K562 (cell line): Measurements from ENCODE around the gene AWAT1. TPM values are rescaled to one million over a fixed set of nuclear protein-coding genes. Genes with fewer than 3 reads are reported as not detected.

Experiments used
- ATAC-seq: fragments of 200-7000 bp; cut with Tn5 transposase; 3 replicates; pipeline ENCODE4 v1.9.1; 2020; ENCODE audit warnings: moderate library complexity
- BruUV-seq: library from RNA; stranded (reverse); fragments of 400-500 nt; replicated peaks from 2 replicates; lab custom pipeline; 2021; lab: Mats Ljungman, UMichigan
- CTCF ChIA-PET: fragments of 300-600 bp; formaldehyde crosslinking; extraction: SDS; loops from one replicate; lab custom pipeline; 2021; ENCODE audit warnings: low intra/inter-chr PET ratio; lab: Yijun Ruan, JAX
- POLR2A ChIA-PET: fragments of 300-600, 350-650 bp; sonication (Branson Sonifier 250); formaldehyde crosslinking; extraction: SDS; loops from one replicate; lab custom pipeline; 2021; ENCODE audit warnings: antibody characterized with exemption, inconsistent platforms; lab: Yijun Ruan, JAX
- DNase-seq, 4 experiments: peaks; one replicate each; pipeline versions ENCODE4 v3.0.0 to v3.0.0-alpha.2; 2011 to 2018; ENCODE audit warnings: low spot score in 3 of 4, mixed read lengths in 3 of 4; ENCODE audit errors: extremely low read depth in 1 of 4
- FAIRE-seq: peaks from 2 replicates; lab custom pipeline; 2011; peaks lifted over from hg19 to GRCh38; lab: Jason Lieb, UNC
- H2AFZ ChIP-seq: 2 replicates; pipeline ENCODE4 v1.6.0; 2011; ENCODE audit warnings: low read depth, low read length, control low read depth, inconsistent platforms
- H3K27ac ChIP-seq: fragments of 200-600 bp; 3 replicates; pipeline ENCODE4 v1.8.0; 2011; ENCODE audit warnings: low read depth, mild to moderate bottlenecking, control low read depth, inconsistent platforms, low read length, moderate library complexity, mixed read lengths; ENCODE audit errors: extremely low read depth
- H3K27me3 ChIP-seq, 2 experiments: fragments of 300-600 bp in 1 of 2; 2 replicates in 1 of 2; 3 replicates in 1 of 2; pipeline versions ENCODE4 v1.6.0 to v1.8.0; 2011; ENCODE audit warnings: inconsistent platforms in 2 of 2, low read length in 2 of 2, mild to moderate bottlenecking in 1 of 2, mixed read lengths in 1 of 2, moderate library complexity in 1 of 2; ENCODE audit not compliant: control insufficient read depth in 2 of 2, insufficient read depth in 2 of 2
- H3K36me3 ChIP-seq: fragments of 300-600 bp; 3 replicates; pipeline ENCODE4 v1.8.0; 2011; ENCODE audit warnings: mild to moderate bottlenecking, low read length, inconsistent platforms; ENCODE audit not compliant: control insufficient read depth, insufficient read depth
- H3K4me1 ChIP-seq, 2 experiments: fragments of 200-600 bp in 1 of 2; replicated peaks in 1 of 2; 2 replicates in 1 of 2; 3 replicates in 1 of 2; pipeline versions ENCODE4 v1.5.1 to v1.8.0; 2011; ENCODE audit warnings: inconsistent platforms in 2 of 2, low read length in 2 of 2, mild to moderate bottlenecking in 1 of 2, mixed read lengths in 1 of 2, moderate library complexity in 1 of 2; ENCODE audit not compliant: control insufficient read depth in 2 of 2, insufficient read depth in 2 of 2
- H3K4me2 ChIP-seq: 2 replicates; pipeline ENCODE4 v1.6.1; 2011; ENCODE audit warnings: low read length, control low read depth, inconsistent platforms, mixed read lengths; ENCODE audit not compliant: insufficient read depth
- H3K4me3 ChIP-seq: fragments of 200-600 bp; sonication (generic), shearing (Covaris generic); 2 replicates; pipeline ENCODE4 v1.5.1; 2016; ENCODE audit warnings: control low read depth, inconsistent platforms
- H3K79me2 ChIP-seq: fragments of 200-600 bp; 3 replicates; pipeline ENCODE4 v1.8.0; 2011; ENCODE audit warnings: low read length, inconsistent platforms; ENCODE audit not compliant: control insufficient read depth, insufficient read depth
- H3K9ac ChIP-seq, 2 experiments: 2 replicates each; pipeline versions ENCODE4 v1.6.0 to v1.6.1; 2011; ENCODE audit warnings: low read depth in 2 of 2, low read length in 2 of 2, control low read depth in 1 of 2, inconsistent platforms in 1 of 2, mild to moderate bottlenecking in 1 of 2, mixed read lengths in 1 of 2; ENCODE audit not compliant: insufficient read depth in 1 of 2
- H3K9me1 ChIP-seq: one replicate; pipeline ENCODE4 v1.6.0; 2011; ENCODE audit warnings: inconsistent platforms, mild to moderate bottlenecking, low read length, moderate library complexity; ENCODE audit not compliant: control insufficient read depth, insufficient read depth
- H3K9me3 ChIP-seq: replicated peaks from 2 replicates; pipeline ENCODE4 v1.5.1; 2011; ENCODE audit warnings: low read depth, low read length, inconsistent platforms; ENCODE audit not compliant: control insufficient read depth, insufficient read depth
- H4K20me1 ChIP-seq: replicated peaks from 2 replicates; pipeline ENCODE4 v1.6.1; 2011; ENCODE audit warnings: low read length, inconsistent platforms, mixed read lengths; ENCODE audit not compliant: control insufficient read depth, insufficient read depth
- CEBPB ChIP-seq: fragments of 450-650 bp; IDR thresholded peaks from 2 replicates; pipeline ENCODE4 v1.6.1; 2016; ENCODE audit warnings: missing genetic modification characterization, missing compliant biosample characterization
- EGR1 ChIP-seq: fragments of 450-650 bp; conservative IDR thresholded peaks from 2 replicates; pipeline ENCODE4 v1.6.1; 2017; ENCODE audit warnings: mild to moderate bottlenecking
- GTF2E2 ChIP-seq: fragments of 200-800 bp; sonication (Bioruptor generic); IDR thresholded peaks from 2 replicates; pipeline ENCODE4 v1.6.1; 2016; ENCODE audit warnings: missing genetic modification characterization, missing compliant biosample characterization
- LCOR ChIP-seq: sonication (generic); formaldehyde crosslinking; IDR thresholded peaks from 2 replicates; pipeline ENCODE4 v1.8.0; 2022; ENCODE audit warnings: mild to moderate bottlenecking, missing genetic modification reagents
- MTA2 ChIP-seq: fragments of 450-650 bp; IDR thresholded peaks from 2 replicates; pipeline ENCODE4 v1.6.1; 2016; ENCODE audit warnings: low read depth
- NR1H2 ChIP-seq: sonication (generic); formaldehyde crosslinking; IDR thresholded peaks from 2 replicates; pipeline ENCODE4 v1.4.0; 2020; ENCODE audit warnings: mild to moderate bottlenecking, missing genetic modification reagents
- PCBP2 ChIP-seq: fragments of 200-400 bp; formaldehyde crosslinking; IDR thresholded peaks from 2 replicates; pipeline ENCODE4 v1.6.1; 2018; ENCODE audit warnings: low read length, low read depth, mild to moderate bottlenecking, moderate library complexity; ENCODE audit not compliant: poor library complexity, severe bottlenecking
- POLR2AphosphoS2 ChIP-seq: IDR thresholded peaks from 2 replicates; pipeline ENCODE4 v1.6.1; 2012; ENCODE audit warnings: low read length, improper control_type of control experiment
- POLR3G ChIP-seq: IDR thresholded peaks from 2 replicates; pipeline ENCODE4 v1.6.1; 2011; ENCODE audit not compliant: insufficient read length, insufficient replicate concordance; ENCODE audit errors: extremely low read depth
- TAF15 ChIP-seq: fragments of 200-400 bp; formaldehyde crosslinking; IDR thresholded peaks from 2 replicates; pipeline ENCODE4 v1.6.1; 2017; ENCODE audit warnings: mild to moderate bottlenecking, low read depth, low read length, moderate library complexity
- TAF9B ChIP-seq: fragments of 450-650 bp; IDR thresholded peaks from 2 replicates; pipeline ENCODE4 v1.6.1; 2018; ENCODE audit warnings: mild to moderate bottlenecking; ENCODE audit not compliant: partially characterized antibody
- THRAP3 ChIP-seq: fragments of 450-650 bp; IDR thresholded peaks from 2 replicates; pipeline ENCODE4 v1.6.1; 2016; ENCODE audit warnings: mild to moderate bottlenecking, inconsistent platforms, borderline replicate concordance
- XRCC3 ChIP-seq: fragments of 450-650 bp; IDR thresholded peaks from 2 replicates; pipeline ENCODE4 v1.6.1; 2017; ENCODE audit warnings: mild to moderate bottlenecking, moderate library complexity
- WGBS: fragments of 100-300 bp; shearing (Covaris generic); methylation state at CpG from one replicate; pipeline ENCODE4 v1.1.6; 2016; ENCODE audit warnings: low coverage, mixed read lengths; ENCODE audit not compliant: insufficient coverage; ENCODE audit errors: missing lambda C conversion rate; 5-methylcytosine and 5-hydroxymethylcytosine counted together
- in situ Hi-C: fragments of 300-500 bp; cut with MboI; formaldehyde crosslinking; loops from 4 replicates; pipeline ENCODE4 v1.15.0; 2018; ENCODE audit warnings: inconsistent platforms, mixed read lengths
- intact Hi-C: fragments of 100-400 bp; cut with micrococcal nuclease; formaldehyde crosslinking; loops from 2 replicates; pipeline ENCODE4 v1.14.2; 2022
- polyA plus RNA-seq, 8 experiments: library from polyadenylated mRNA; depleted of rRNA in 4 of 8; stranded (reverse) in 5 of 8; unstranded in 3 of 8; fragments of >200 nt; fragmentation: Nextera tagmentation in 2 of 8; fragmentation: Illumina TruSeq in 1 of 8; extraction: Ambion mirVana in 2 of 8; extraction: Trizol in 1 of 8; gene quantifications; 2 replicates each; pipeline versions ENCODE4 v1.2.1 to v1.2.3, GENCODE V29; 2011 to 2014; ENCODE audit warnings: inconsistent platforms in 1 of 8, missing spikeins in 1 of 8
- total RNA-seq, 7 experiments: library from RNA; depleted of rRNA in 6 of 7; stranded (reverse); fragments of >200 nt in 6 of 7; fragmentation: Illumina TruSeq in 2 of 7; extraction: Trizol in 2 of 7; gene quantifications; 2 replicates each; pipeline versions ENCODE4 v1.2.1 to v1.2.3, GENCODE V29; 2011 to 2021; ENCODE audit warnings: low replicate concordance in 1 of 7

AWAT1 gene
- total and polyA plus RNA-seq, 9 of the 15 experiments (the other 6 are each of a cell fraction or from before 2014, with no cell fraction given), result not detected

DNA sequence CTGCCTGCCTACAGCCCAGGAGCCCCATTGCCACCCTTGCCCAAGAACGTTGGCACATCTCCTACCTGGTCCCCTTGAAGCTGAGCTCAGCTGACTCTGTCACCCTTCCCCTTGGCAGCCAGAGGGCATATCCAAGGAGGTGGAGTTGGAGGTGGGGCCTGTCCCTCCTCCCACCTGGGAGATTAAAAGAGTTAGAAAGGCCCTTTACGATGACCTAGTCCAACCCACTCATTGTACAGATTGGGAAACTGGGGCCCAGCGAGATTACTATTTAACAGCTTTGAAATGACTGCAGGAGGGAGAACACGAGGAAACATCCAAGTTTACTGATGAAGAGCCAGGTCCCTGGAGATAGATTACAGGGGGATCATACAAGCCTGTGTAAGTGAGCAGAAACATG is 25.6 kb downstream of the AWAT1 start, which contains the start of gene P2RY4:
Gene P2RY4, minus strand, starts transcription at position 101 of the 400 bp plus-strand sequence. CDS start 580 bp downstream, outside the sequence.
- Histone ChIP-seq H3K27me3 (peaks cover 4 to 31% of the 10 kb centered on the region in 2 experiments; a peak in 4 of 5 replicates), H4K20me1 (no peaks in the 10 kb centered on the region; the same call in 1 of the 2 replicates), H2AFZ (no peak within 1 kb of the TSS), H3K9me3 (no peaks in the 10 kb centered on the region), H3K9ac (no peak within 1 kb of the TSS), H3K27ac (no peak within 1 kb of the TSS), H3K4me3 (no peak within 1 kb of the TSS), H3K9me1 (no peaks in the 10 kb centered on the region), H3K4me2 (no peak within 1 kb of the TSS)
- no peak for FAIRE-seq
- CTCF ChIA-PET, result no interaction called here
- BruUV-seq, result no TSS peak
- no peak for DNase-seq
- TF ChIP-seq TAF9B, result no peak
- no peak for TF ChIP-seq XRCC3
- TF ChIP-seq EGR1, result no peak
- TF ChIP-seq MTA2, result no peak
- TF ChIP-seq GTF2E2 (tag), result no peak
- no peak for TF ChIP-seq NR1H2
- no peak for TF ChIP-seq POLR2AphosphoS2
- no peak for TF ChIP-seq TAF15
- TF ChIP-seq CEBPB (tag), result no peak
- no peak for TF ChIP-seq POLR3G
- TF ChIP-seq THRAP3, result no peak
- no peak for TF ChIP-seq LCOR (CRISPR knock-in tag)
- no peak for TF ChIP-seq PCBP2
- TF ChIP-seq, all 486 proteins: peak for 0
- 0% methylated on average over 3 of the region's 4 CpGs for WGBS
- Histone ChIP-seq H3K36me3 (no peaks in the 10 kb centered on the region), H3K79me2 (no peaks in the 10 kb centered on the region), H3K4me1 (no peaks in the 10 kb centered on the region; a peak in 1 of 5 replicates)
- no peak for ATAC-seq
- intact Hi-C loops (loop anchor here (10.0 kb wide), 1 partner anchor 175 kb away; no protein-coding TSS in a partner anchor), in situ Hi-C loops (no loop called here)
- POLR2A ChIA-PET, result no interaction called here
